ENCODE results near the gene PREX1.
"Not testable (repeated sequence)": the region's sequence is repeated elsewhere in the genome, so short reads cannot be mapped to it uniquely, and the experiment has no call there.

Gene PREX1

DNA sequence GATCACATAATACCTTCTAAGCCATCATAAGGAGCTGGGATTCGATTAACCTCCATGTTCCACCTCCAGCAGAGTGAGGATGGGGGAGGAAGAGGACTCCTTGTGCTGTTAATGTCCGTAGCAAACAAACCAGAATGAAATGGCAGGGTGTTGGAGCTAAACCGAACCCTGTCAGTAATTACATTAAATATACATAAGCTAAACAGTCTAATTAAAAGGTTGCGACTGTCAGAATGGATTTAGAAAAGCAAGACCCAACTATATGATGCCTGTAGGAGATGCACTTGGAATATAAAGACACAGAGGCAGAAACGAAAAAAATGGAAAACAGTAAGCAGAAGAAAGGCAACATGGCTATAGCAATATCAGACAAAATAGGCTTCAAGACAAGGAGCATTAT, 13.2 kb downstream of the PREX1 start:
- no peaks in the 10 kb centered on the region for H3K9me3 ChIP-seq (ENCODE audit: control insufficient read depth, insufficient read depth, low read length)
- H3K4me3 ChIP-seq (ENCODE audit: low read depth, low read length), result no peak overlapping the region
- no peaks in the 10 kb centered on the region for H3K36me3 ChIP-seq (ENCODE audit: control insufficient read depth, insufficient read depth, low read length)
- peaks cover 6% of the 10 kb centered on the region for H3K4me1 ChIP-seq (ENCODE audit: control insufficient read depth, insufficient read depth, low read length)
- H3K9ac ChIP-seq (ENCODE audit: low read depth, low read length), result no peak overlapping the region
- no peaks in the 10 kb centered on the region for H3K27me3 ChIP-seq (ENCODE audit: control insufficient read depth, insufficient read depth, low read length)

DNA sequence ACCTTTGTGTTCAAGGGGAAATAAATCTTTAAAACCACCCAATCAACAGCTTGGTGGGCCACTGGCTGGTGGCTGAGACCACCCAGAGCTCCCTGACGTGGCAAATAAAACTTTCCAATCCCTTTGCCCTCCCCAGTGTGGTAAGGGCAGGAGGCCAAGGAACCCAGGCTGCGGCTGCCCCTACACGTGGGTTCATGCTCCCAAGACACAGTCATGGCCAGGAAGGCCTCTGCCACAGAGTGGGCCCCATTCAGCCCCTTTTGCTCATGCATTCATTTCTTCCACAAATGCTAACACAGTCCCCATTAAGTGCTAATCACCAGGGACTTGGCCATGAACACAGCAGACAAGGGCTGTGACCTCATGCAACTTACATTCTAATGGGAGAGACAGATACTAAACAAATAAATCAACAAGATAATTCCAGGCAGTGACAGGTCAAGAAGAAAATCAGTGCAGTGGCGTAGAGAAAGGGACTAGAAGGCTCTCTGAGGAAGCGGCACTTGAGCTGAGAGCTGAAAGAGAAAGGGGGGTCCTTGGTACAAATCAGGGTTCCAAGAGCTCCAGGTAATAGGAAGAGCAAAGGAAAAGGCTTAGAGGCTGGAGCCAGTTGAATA, 13.8 kb downstream of the PREX1 start:
- no peaks in the 10 kb centered on the region for H3K36me3 ChIP-seq (ENCODE audit: control insufficient read depth, insufficient read depth, low read length)
- no peaks in the 10 kb centered on the region for H3K9me3 ChIP-seq (ENCODE audit: control insufficient read depth, insufficient read depth, low read length)
- H3K9ac ChIP-seq (ENCODE audit: low read depth, low read length), result no peak overlapping the region
- H3K4me3 ChIP-seq (ENCODE audit: low read depth, low read length), result no peak overlapping the region
- H3K4me1 ChIP-seq (ENCODE audit: control insufficient read depth, insufficient read depth, low read length), result peaks cover 6% of the 10 kb centered on the region
- H3K27me3 ChIP-seq (ENCODE audit: control insufficient read depth, insufficient read depth, low read length), result no peaks in the 10 kb centered on the region

DNA sequence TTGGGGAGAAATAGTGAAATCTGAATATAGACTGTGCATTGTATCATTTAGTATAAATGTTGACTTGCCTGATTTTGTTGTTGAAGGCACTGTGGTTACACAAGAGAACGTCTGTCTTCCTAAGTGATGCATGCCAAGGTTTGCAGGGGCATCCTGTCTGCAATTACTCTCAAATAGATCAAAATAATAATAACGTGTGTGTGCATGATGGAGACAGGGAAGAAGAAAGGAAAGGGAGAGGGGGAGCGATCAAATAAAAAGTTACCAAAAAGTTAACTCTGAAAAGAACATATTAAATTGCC, 14.4 kb downstream of the PREX1 start:
- Histone ChIP-seq H3K4me3 (ENCODE audit: low read depth, low read length) (no peak overlapping the region), H3K9ac (ENCODE audit: low read depth, low read length) (no peak overlapping the region), H3K9me3 (ENCODE audit: control insufficient read depth, insufficient read depth, low read length) (no peaks in the 10 kb centered on the region), H3K4me1 (ENCODE audit: control insufficient read depth, insufficient read depth, low read length) (peaks cover 4% of the 10 kb centered on the region), H3K27me3 (ENCODE audit: control insufficient read depth, insufficient read depth, low read length) (no peaks in the 10 kb centered on the region), H3K36me3 (ENCODE audit: control insufficient read depth, insufficient read depth, low read length) (no peaks in the 10 kb centered on the region)

DNA sequence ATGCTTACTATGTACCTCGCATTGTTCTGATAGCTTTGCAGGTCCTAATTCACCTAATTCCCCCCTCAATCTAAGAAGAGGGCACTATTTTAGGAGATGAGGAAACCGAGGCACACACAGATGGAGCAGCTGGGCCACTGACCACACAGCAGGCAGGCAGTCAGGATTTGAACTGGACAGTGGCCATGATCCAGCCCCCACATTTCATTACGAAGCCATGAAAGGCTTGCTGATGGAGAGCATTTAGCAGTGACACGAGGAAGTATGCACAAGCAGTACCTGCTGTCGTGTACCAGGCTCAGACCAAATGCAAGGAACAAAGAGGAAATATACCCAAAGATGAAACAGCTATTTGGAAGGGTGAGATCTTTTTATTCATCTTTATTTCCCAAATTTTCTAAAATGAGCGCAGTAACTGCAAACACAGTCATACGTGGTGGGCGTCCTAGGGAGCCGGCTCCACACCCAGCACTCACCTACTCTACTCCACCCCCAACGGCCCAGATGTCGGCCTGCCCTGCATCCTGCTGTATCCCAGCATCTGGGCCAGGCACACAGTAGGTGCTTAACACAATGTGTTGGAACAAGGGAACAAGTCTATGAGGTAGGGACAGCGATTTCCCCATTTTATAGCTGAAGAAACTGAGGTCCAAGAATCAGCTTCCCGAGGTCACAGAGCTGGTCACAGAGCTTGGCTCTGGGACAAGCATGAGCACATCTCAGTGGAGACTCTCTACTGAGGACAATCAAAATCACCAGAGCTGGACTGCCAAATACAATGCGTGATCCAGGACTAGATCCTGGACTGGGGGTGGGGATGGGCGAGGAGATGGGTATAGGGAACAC, 15.0 kb downstream of the PREX1 start:
- no peaks in the 10 kb centered on the region for H3K9me3 ChIP-seq (ENCODE audit: control insufficient read depth, insufficient read depth, low read length)

DNA sequence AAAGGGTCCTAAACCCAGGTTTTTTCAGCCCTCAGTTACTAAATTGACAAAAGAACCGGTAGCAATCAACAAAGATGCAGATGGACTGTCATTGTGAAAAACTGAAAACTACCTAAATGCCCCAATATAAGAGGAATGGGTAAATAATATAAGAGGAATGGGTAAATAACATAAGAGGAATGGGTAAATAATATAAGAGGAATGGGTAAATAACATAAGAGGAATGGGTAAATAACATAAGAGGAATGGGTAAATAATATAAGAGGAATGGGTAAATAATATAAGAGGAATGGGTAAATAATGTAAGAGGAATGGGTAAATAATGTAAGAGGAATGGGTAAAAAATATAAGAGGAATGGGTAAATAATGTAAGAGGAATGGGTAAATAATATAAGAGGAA, 15.7 kb downstream of the PREX1 start:
- not testable (repeated sequence) for H3K4me3 ChIP-seq (ENCODE audit: low read depth, low read length); H3K27me3 ChIP-seq (ENCODE audit: control insufficient read depth, insufficient read depth, low read length); H3K9me3 ChIP-seq (ENCODE audit: control insufficient read depth, insufficient read depth, low read length); H3K9ac ChIP-seq (ENCODE audit: low read depth, low read length); H3K36me3 ChIP-seq (ENCODE audit: control insufficient read depth, insufficient read depth, low read length); H3K4me1 ChIP-seq (ENCODE audit: control insufficient read depth, insufficient read depth, low read length)

More for the DNA sequence above, 15.0 kb downstream of the PREX1 start:
- no peak overlapping the region for H3K9ac ChIP-seq (ENCODE audit: low read depth, low read length)
- H3K4me3 ChIP-seq (ENCODE audit: low read depth, low read length), result no peak overlapping the region
- no peaks in the 10 kb centered on the region for H3K36me3 ChIP-seq (ENCODE audit: control insufficient read depth, insufficient read depth, low read length)
- H3K4me1 ChIP-seq (ENCODE audit: control insufficient read depth, insufficient read depth, low read length), result no peaks in the 10 kb centered on the region
- no peaks in the 10 kb centered on the region for H3K27me3 ChIP-seq (ENCODE audit: control insufficient read depth, insufficient read depth, low read length)

DNA sequence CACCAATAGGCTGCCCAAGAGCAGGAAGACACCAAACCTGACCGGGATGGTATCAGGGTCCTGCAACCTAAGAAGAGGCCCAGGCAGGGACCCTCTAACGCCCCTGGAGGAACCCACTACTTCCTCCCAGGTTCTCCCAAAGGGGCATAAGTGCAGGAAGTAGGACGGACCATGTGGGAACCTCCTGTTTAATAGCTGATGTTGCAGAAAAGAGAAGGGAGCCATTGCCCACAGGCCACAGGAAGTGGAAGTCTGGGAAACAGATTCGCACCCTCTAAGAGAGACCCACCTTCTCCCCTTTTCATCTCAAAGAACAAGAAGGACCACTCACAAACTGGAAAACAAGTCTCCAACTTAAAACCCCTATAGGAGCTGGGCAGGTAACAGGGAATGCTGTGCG, 18.1 kb downstream of the PREX1 start:
- Histone ChIP-seq H3K27me3 (ENCODE audit: control insufficient read depth, insufficient read depth, low read length) (no peaks in the 10 kb centered on the region), H3K4me3 (ENCODE audit: low read depth, low read length) (no peak overlapping the region), H3K9me3 (ENCODE audit: control insufficient read depth, insufficient read depth, low read length) (no peaks in the 10 kb centered on the region), H3K9ac (ENCODE audit: low read depth, low read length) (no peak overlapping the region), H3K4me1 (ENCODE audit: control insufficient read depth, insufficient read depth, low read length) (no peaks in the 10 kb centered on the region), H3K36me3 (ENCODE audit: control insufficient read depth, insufficient read depth, low read length) (no peaks in the 10 kb centered on the region)

DNA sequence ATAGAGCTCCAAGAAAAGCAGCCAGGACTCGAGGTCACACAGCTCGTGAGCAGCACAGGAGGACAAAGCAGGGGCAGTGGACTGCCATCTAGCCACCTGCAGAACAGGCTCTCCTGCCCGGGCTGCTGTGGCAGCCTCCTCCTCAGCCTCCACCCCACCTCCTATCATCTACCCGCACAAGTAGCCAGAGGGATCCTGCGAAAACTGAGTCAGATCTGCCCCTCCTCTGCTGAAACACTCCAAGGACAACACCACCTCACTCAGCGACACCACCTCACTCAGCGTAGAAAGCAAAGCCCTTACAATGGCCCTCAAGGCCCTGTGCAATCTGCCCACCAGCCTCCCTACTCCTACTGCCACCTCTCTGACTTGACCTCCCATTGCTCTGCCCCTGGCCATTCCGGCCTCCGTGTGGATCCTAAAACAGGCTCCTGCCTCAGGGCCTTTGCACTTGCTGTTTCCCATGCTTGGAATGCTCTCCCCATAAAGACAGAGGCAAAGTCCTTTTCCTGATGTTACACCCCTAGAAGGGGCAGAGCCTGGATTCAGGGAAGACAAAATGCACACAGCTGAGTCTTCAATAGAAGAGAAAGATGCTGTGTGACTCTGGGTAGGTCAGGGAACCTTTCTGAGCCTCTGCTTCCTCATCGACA, 19.3 kb downstream of the PREX1 start:
- Histone ChIP-seq H3K4me1 (ENCODE audit: control insufficient read depth, insufficient read depth, low read length) (no peaks in the 10 kb centered on the region), H3K9me3 (ENCODE audit: control insufficient read depth, insufficient read depth, low read length) (no peaks in the 10 kb centered on the region), H3K4me3 (ENCODE audit: low read depth, low read length) (no peak overlapping the region), H3K9ac (ENCODE audit: low read depth, low read length) (no peak overlapping the region), H3K36me3 (ENCODE audit: control insufficient read depth, insufficient read depth, low read length) (no peaks in the 10 kb centered on the region), H3K27me3 (ENCODE audit: control insufficient read depth, insufficient read depth, low read length) (no peaks in the 10 kb centered on the region)

DNA sequence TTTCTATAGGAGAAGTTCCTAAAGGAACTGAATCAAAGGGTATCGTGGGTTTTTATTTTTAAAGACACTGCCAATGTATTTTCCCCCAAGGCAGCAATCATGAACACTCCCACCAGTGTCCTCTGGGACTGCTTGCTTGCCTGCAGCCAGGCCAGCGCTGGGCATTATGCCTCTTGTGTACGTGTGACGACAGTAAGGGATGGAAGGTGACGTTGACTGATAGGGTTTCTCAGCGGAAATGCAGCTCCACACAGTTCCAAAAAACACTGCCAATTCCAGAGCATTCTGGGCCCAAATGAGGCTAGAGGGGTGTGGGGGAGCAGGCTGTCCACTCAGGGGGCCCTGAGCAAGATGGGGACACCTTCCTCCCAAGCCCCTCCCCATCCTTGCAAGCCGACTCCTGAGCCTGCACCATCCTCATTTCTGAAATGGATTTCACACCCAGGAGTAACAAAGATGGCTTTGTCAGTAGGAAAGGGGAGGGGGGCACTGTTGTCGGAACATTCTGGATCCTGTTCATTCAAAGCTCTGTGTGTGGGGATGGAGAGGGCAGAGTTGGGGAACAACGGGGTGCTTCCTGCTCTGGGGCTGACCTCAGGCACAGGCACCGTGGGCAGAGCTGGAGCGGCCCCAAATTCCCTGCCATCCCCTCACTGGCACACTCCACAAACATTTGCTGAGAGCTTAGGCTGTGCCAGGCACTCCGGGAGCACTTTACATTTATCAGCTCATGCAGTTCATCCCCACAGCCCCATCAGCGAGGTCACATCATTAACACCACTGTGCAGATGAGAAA, 20.0 kb downstream of the PREX1 start:
- Histone ChIP-seq H3K9me3 (ENCODE audit: control insufficient read depth, insufficient read depth, low read length) (no peaks in the 10 kb centered on the region), H3K36me3 (ENCODE audit: control insufficient read depth, insufficient read depth, low read length) (no peaks in the 10 kb centered on the region), H3K4me3 (ENCODE audit: low read depth, low read length) (no peak overlapping the region), H3K27me3 (ENCODE audit: control insufficient read depth, insufficient read depth, low read length) (no peaks in the 10 kb centered on the region), H3K4me1 (ENCODE audit: control insufficient read depth, insufficient read depth, low read length) (no peaks in the 10 kb centered on the region), H3K9ac (ENCODE audit: low read depth, low read length) (no peak overlapping the region)

DNA sequence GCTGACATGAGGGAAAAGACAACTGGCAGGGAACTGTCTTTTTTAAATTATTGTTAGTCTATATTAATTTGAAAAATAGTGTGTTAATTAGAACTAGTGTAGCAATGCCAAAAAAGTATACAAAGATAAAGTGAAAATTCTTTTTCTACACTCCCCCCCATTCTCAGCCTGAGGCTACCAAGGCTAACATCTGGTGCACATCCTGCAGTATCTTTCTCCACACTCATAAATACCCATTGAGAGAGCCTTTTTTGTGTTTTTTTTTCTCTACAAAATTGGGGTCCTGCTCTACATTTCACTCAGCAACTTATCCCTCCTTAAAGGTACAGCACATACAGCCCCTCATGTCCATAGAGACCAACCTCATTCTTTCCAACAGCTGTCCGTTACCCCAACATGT, 20.7 kb downstream of the PREX1 start:
- Histone ChIP-seq H3K4me1 (ENCODE audit: control insufficient read depth, insufficient read depth, low read length) (no peaks in the 10 kb centered on the region), H3K27me3 (ENCODE audit: control insufficient read depth, insufficient read depth, low read length) (no peaks in the 10 kb centered on the region), H3K9me3 (ENCODE audit: control insufficient read depth, insufficient read depth, low read length) (no peaks in the 10 kb centered on the region), H3K36me3 (ENCODE audit: control insufficient read depth, insufficient read depth, low read length) (no peaks in the 10 kb centered on the region), H3K9ac (ENCODE audit: low read depth, low read length) (no peak overlapping the region), H3K4me3 (ENCODE audit: low read depth, low read length) (no peak overlapping the region)

DNA sequence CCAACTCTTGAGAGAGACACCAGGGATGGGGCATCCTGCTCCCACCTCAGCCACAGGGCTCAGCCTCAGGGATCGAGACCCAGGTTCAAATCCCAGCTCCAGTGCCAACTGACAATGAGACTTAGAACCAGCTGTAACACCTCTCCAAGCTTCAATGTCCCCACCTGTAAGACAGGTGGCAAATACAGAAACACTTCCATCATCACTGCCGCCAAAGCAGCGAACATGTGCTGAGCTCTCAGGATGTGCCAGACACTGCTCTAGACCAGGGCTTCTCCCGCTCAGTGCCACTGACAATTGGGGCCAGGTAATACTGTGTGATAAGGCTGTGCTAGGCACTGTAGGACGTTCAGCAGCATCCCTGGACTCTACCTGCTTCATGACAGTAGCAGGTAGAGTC, 22.1 kb downstream of the PREX1 start:
- Histone ChIP-seq H3K27me3 (ENCODE audit: control insufficient read depth, insufficient read depth, low read length) (no peaks in the 10 kb centered on the region), H3K9ac (ENCODE audit: low read depth, low read length) (no peak overlapping the region), H3K36me3 (ENCODE audit: control insufficient read depth, insufficient read depth, low read length) (no peaks in the 10 kb centered on the region), H3K4me3 (ENCODE audit: low read depth, low read length) (no peak overlapping the region), H3K9me3 (ENCODE audit: control insufficient read depth, insufficient read depth, low read length) (no peaks in the 10 kb centered on the region), H3K4me1 (ENCODE audit: control insufficient read depth, insufficient read depth, low read length) (no peaks in the 10 kb centered on the region)

DNA sequence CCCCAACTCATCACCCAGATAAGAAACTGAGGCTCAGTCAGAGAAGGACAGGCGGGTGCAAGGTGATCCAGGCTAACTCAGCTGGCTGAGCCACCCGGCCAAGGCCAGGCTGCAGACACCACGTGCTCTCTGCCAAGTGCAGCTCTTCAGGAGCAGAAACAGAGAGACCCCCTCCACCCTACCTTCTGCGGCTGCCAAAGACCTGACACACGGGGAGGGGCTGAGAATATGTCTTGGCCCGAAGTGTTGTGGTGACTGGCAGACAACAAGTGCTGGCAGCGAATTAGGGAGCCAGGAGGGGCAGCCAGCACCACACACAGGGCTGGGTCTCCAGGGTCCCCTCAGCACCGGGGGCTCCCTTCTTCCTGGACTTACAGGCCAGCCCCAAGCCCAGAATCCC, 22.5 kb downstream of the PREX1 start:
- no peak overlapping the region for H3K4me3 ChIP-seq (ENCODE audit: low read depth, low read length)
- no peaks in the 10 kb centered on the region for H3K36me3 ChIP-seq (ENCODE audit: control insufficient read depth, insufficient read depth, low read length)
- no peaks in the 10 kb centered on the region for H3K27me3 ChIP-seq (ENCODE audit: control insufficient read depth, insufficient read depth, low read length)
- no peak overlapping the region for H3K9ac ChIP-seq (ENCODE audit: low read depth, low read length)
- no peaks in the 10 kb centered on the region for H3K4me1 ChIP-seq (ENCODE audit: control insufficient read depth, insufficient read depth, low read length)
- H3K9me3 ChIP-seq (ENCODE audit: control insufficient read depth, insufficient read depth, low read length), result no peaks in the 10 kb centered on the region
